Neural cell (in vitro differentiated cells): Measurements from ENCODE around the gene PER2. TPM values are rescaled to one million over a fixed set of nuclear protein-coding genes. Genes with fewer than 3 reads are reported as not detected.
"Not testable (repeated sequence)": the region's sequence is repeated elsewhere in the genome, so short reads cannot be mapped to it uniquely, and the experiment has no call there.

Experiments
- H2AFZ ChIP-seq: fragments of 200-600, 300-800 bp; sonication (generic), shearing (Covaris generic); 2 replicates; pipeline ENCODE4 v1.6.0; 2014; ENCODE audit warnings: low read depth, mild to moderate bottlenecking, antibody characterized with exemption, low read length, moderate library complexity
- H3F3A ChIP-seq: fragments of 200-600 bp; shearing (Covaris generic); 2 replicates; pipeline ENCODE4 v1.6.1; 2016; ENCODE audit warnings: mild to moderate bottlenecking, moderate library complexity, mixed read lengths, antibody characterized with exemption, low read length; ENCODE audit not compliant: insufficient read depth, poor library complexity, severe bottlenecking
- H3K27ac ChIP-seq: fragments of 200-600, 300-800 bp; sonication (generic), shearing (Covaris generic); 2 replicates; pipeline ENCODE4 v1.5.1; 2014; ENCODE audit warnings: mild to moderate bottlenecking, low read length, moderate library complexity
- H3K27me3 ChIP-seq: fragments of 300-800, 200-600 bp; sonication (generic), shearing (Covaris generic); 2 replicates; pipeline ENCODE4 v1.6.0; 2014; ENCODE audit warnings: mild to moderate bottlenecking, low read depth, low read length, moderate library complexity; ENCODE audit not compliant: insufficient read depth
- H3K36me3 ChIP-seq: fragments of 300-800, 200-600 bp; sonication (generic), shearing (Covaris generic); 2 replicates; pipeline ENCODE4 v1.5.1; 2014; ENCODE audit warnings: mild to moderate bottlenecking, antibody characterized with exemption, low read length, moderate library complexity; ENCODE audit not compliant: insufficient read depth
- H3K4me2 ChIP-seq: fragments of 300-800, 200-600 bp; sonication (generic), shearing (Covaris generic); 2 replicates; pipeline ENCODE4 v1.6.0; 2014; ENCODE audit warnings: mild to moderate bottlenecking, low read length
- H3K4me3 ChIP-seq: fragments of 300-800, 200-600 bp; sonication (generic), shearing (Covaris generic); 2 replicates; pipeline ENCODE4 v1.5.1; 2014; ENCODE audit warnings: mild to moderate bottlenecking, low read length, moderate library complexity
- H3K79me2 ChIP-seq: fragments of 200-600 bp; shearing (Covaris generic); replicated peaks from 2 replicates; pipeline ENCODE4 v1.6.0; 2014; ENCODE audit warnings: mild to moderate bottlenecking, low read length, moderate library complexity; ENCODE audit not compliant: insufficient read depth
- H3K9ac ChIP-seq: fragments of 300-800, 200-600 bp; sonication (generic), shearing (Covaris generic); 2 replicates; pipeline ENCODE4 v1.6.1; 2016; ENCODE audit warnings: mild to moderate bottlenecking, low read length, mixed read lengths
- H3K9me2 ChIP-seq: fragments of 200-600 bp; shearing (Covaris generic); 2 replicates; pipeline ENCODE4 v1.6.1; 2016; ENCODE audit warnings: mild to moderate bottlenecking, low read length, mixed read lengths; ENCODE audit not compliant: insufficient read depth
- H3K9me3 ChIP-seq: fragments of 200-600, 300-800 bp; sonication (generic), shearing (Covaris generic); 2 replicates; pipeline ENCODE4 v1.6.1; 2016; ENCODE audit warnings: mild to moderate bottlenecking, mixed run types, low read length, moderate library complexity, mixed read lengths
- H4K20me1 ChIP-seq: fragments of 200-600 bp; shearing (Covaris generic); 2 replicates; pipeline ENCODE4 v1.6.1; 2016; ENCODE audit warnings: mild to moderate bottlenecking, mixed run types; ENCODE audit not compliant: insufficient read depth
- EP300 ChIP-seq: fragments of 450-650 bp; conservative IDR thresholded peaks from 2 replicates; pipeline ENCODE4 v1.6.1; 2014; ENCODE audit warnings: antibody characterized with exemption, mild to moderate bottlenecking, moderate library complexity; ENCODE audit not compliant: poor library complexity, severe bottlenecking
- EZH2 ChIP-seq: fragments of 200-600, 300-800 bp; shearing (Covaris generic), sonication (generic); IDR thresholded peaks from 2 replicates; pipeline ENCODE4 v1.6.1; 2014; ENCODE audit warnings: antibody characterized with exemption, low read length, borderline replicate concordance, mild to moderate bottlenecking; ENCODE audit not compliant: insufficient read depth, poor library complexity, severe bottlenecking
- MXI1 ChIP-seq: fragments of 450-650 bp; conservative IDR thresholded peaks from 2 replicates; pipeline ENCODE4 v1.6.1; 2014; ENCODE audit warnings: antibody characterized with exemption, mild to moderate bottlenecking; ENCODE audit not compliant: poor library complexity, severe bottlenecking
- POLR2AphosphoS5 ChIP-seq: IDR thresholded peaks from 2 replicates; pipeline ENCODE4 v1.6.1; 2012
- RAD21 ChIP-seq: fragments of 450-650 bp; conservative IDR thresholded peaks from 2 replicates; pipeline ENCODE4 v1.6.1; 2014; ENCODE audit warnings: antibody characterized with exemption, mild to moderate bottlenecking, moderate library complexity
- SMC3 ChIP-seq: fragments of 450-650 bp; conservative IDR thresholded peaks from 2 replicates; pipeline ENCODE4 v1.6.1; 2014; ENCODE audit warnings: antibody characterized with exemption, mild to moderate bottlenecking, moderate library complexity; ENCODE audit not compliant: poor library complexity
- TAF1 ChIP-seq: IDR thresholded peaks from 2 replicates; pipeline ENCODE4 v1.6.1; 2012; ENCODE audit warnings: low read depth
- polyA plus RNA-seq: library from polyadenylated mRNA; depleted of rRNA; stranded (reverse); fragments of >200 nt; gene quantifications from 2 replicates; pipeline ENCODE4 v1.2.3, GENCODE V29; 2014
- TF ChIP-seq, protein P1 (sequence below): fragments of 450-650 bp; IDR thresholded peaks from 2 replicates; pipeline ENCODE4 v1.5.1; 2014; ENCODE audit warnings: antibody characterized with exemption, mild to moderate bottlenecking, moderate library complexity; ENCODE audit not compliant: poor library complexity, severe bottlenecking
- TF ChIP-seq, protein P2 (sequence below): IDR thresholded peaks from 2 replicates; pipeline ENCODE4 v1.6.1; 2012; ENCODE audit warnings: borderline replicate concordance

PER2 gene
- polyA plus RNA-seq, 1 donor from 2014 or later, result 3.2 TPM

GRCh38 chr2:238313289-238313990, 25.0 kb upstream of the PER2 start:
- Histone ChIP-seq H4K20me1 (no peaks in the 10 kb centered on the region), H3K9me3 (no peaks in the 10 kb centered on the region), H3K27me3 (no peaks in the 10 kb centered on the region), H2AFZ (no peak overlapping the region), H3K4me2 (no peak overlapping the region), H3K4me3 (no peak overlapping the region), H3K36me3 (no peaks in the 10 kb centered on the region), H3F3A (no peaks in the 10 kb centered on the region), H3K27ac (no peak overlapping the region), H3K79me2 (no peaks in the 10 kb centered on the region), H3K9me2 (no peaks in the 10 kb centered on the region), H3K9ac (no peak overlapping the region)
- no peak for TF ChIP-seq RAD21
- TF ChIP-seq, protein P1, sequence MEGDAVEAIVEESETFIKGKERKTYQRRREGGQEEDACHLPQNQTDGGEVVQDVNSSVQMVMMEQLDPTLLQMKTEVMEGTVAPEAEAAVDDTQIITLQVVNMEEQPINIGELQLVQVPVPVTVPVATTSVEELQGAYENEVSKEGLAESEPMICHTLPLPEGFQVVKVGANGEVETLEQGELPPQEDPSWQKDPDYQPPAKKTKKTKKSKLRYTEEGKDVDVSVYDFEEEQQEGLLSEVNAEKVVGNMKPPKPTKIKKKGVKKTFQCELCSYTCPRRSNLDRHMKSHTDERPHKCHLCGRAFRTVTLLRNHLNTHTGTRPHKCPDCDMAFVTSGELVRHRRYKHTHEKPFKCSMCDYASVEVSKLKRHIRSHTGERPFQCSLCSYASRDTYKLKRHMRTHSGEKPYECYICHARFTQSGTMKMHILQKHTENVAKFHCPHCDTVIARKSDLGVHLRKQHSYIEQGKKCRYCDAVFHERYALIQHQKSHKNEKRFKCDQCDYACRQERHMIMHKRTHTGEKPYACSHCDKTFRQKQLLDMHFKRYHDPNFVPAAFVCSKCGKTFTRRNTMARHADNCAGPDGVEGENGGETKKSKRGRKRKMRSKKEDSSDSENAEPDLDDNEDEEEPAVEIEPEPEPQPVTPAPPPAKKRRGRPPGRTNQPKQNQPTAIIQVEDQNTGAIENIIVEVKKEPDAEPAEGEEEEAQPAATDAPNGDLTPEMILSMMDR, result no peak
- TF ChIP-seq, protein P2, sequence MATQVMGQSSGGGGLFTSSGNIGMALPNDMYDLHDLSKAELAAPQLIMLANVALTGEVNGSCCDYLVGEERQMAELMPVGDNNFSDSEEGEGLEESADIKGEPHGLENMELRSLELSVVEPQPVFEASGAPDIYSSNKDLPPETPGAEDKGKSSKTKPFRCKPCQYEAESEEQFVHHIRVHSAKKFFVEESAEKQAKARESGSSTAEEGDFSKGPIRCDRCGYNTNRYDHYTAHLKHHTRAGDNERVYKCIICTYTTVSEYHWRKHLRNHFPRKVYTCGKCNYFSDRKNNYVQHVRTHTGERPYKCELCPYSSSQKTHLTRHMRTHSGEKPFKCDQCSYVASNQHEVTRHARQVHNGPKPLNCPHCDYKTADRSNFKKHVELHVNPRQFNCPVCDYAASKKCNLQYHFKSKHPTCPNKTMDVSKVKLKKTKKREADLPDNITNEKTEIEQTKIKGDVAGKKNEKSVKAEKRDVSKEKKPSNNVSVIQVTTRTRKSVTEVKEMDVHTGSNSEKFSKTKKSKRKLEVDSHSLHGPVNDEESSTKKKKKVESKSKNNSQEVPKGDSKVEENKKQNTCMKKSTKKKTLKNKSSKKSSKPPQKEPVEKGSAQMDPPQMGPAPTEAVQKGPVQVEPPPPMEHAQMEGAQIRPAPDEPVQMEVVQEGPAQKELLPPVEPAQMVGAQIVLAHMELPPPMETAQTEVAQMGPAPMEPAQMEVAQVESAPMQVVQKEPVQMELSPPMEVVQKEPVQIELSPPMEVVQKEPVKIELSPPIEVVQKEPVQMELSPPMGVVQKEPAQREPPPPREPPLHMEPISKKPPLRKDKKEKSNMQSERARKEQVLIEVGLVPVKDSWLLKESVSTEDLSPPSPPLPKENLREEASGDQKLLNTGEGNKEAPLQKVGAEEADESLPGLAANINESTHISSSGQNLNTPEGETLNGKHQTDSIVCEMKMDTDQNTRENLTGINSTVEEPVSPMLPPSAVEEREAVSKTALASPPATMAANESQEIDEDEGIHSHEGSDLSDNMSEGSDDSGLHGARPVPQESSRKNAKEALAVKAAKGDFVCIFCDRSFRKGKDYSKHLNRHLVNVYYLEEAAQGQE, result no peak
- no peak for TF ChIP-seq POLR2AphosphoS5

DNA sequence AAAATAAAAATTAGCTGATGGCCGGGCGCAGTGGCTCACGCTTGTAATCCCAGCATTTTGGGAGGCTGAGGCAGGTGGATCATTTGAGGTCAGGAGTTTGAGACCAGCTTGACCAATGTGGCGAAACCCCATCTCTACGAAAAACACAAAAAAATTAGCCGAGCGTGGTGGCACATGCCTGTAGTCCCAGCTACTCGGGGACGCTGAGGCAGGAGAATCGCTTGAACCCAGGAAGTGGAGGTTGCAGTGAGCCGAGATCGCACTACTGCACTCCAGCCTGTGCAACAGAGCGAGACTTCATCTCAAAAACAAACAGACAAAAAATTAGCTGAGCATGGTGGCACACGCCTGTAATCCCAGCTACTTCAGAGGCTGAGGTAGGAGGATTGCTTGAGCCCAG, 22.3 kb upstream of the PER2 start:
- not testable (repeated sequence) for H3K9me2 ChIP-seq, H3K27me3 ChIP-seq, H3K27ac ChIP-seq, H3K4me3 ChIP-seq, H3K36me3 ChIP-seq, H3F3A ChIP-seq, H3K79me2 ChIP-seq, H4K20me1 ChIP-seq, H3K9ac ChIP-seq, H3K4me2 ChIP-seq, H3K9me3 ChIP-seq, H2AFZ ChIP-seq

- no peak for TF ChIP-seq RAD21
- no peak for TF ChIP-seq EZH2
- TF ChIP-seq TAF1, result no peak
- TF ChIP-seq, protein P2, result no peak
- TF ChIP-seq MXI1, result no peak
- no peak for TF ChIP-seq EP300
- no peak for TF ChIP-seq SMC3
- TF ChIP-seq, protein P1, result no peak
- TF ChIP-seq POLR2AphosphoS5, result no peak
- H3K36me3 ChIP-seq, result no peaks in the 10 kb centered on the region
- no peak overlapping the region for H3K4me3 ChIP-seq
- H3K27ac ChIP-seq, result no peak overlapping the region
- no peak overlapping the region for H3K9ac ChIP-seq
- no peaks in the 10 kb centered on the region for H3F3A ChIP-seq
- no peak overlapping the region for H3K4me2 ChIP-seq
- H2AFZ ChIP-seq, result no peak overlapping the region
- no peaks in the 10 kb centered on the region for H3K79me2 ChIP-seq
- H4K20me1 ChIP-seq, result no peaks in the 10 kb centered on the region
- H3K9me3 ChIP-seq, result no peaks in the 10 kb centered on the region
- no peaks in the 10 kb centered on the region for H3K27me3 ChIP-seq
- H3K9me2 ChIP-seq, result no peaks in the 10 kb centered on the region
These were observed 19.8 kb upstream of the PER2 start for GRCh38 chr2:238308177-238308576.
